ENCODE data around the gene FAM78B.

Gene FAM78B

GRCh38 chr1:166127003-166127402, 39.8 kb downstream of the FAM78B start:
- Histone ChIP-seq H3K9me3 (ENCODE audit: control insufficient read depth in 2 of 2, low read length in 2 of 2) (no peaks in the 10 kb centered on the region), H3K4me3 (ENCODE audit: low read length in 2 of 2) (no peak overlapping the region), H3K27ac (ENCODE audit: low read depth in 2 of 2, low read length in 2 of 2) (no peak overlapping the region), H3K27me3 (ENCODE audit: control insufficient read depth in 2 of 2, insufficient read depth in 2 of 2, low read length in 2 of 2) (no peaks in the 10 kb centered on the region), H3K36me3 (ENCODE audit: control insufficient read depth in 2 of 2, insufficient read depth in 2 of 2, low read length in 2 of 2) (no peaks in the 10 kb centered on the region), H3K9ac (ENCODE audit: low read depth in 1 of 2, low read length in 2 of 2) (no peak overlapping the region), H3K4me1 (ENCODE audit: control insufficient read depth in 2 of 2, insufficient read depth in 2 of 2, low read length in 2 of 2) (no peaks in the 10 kb centered on the region)

- no peak overlapping the region for H3K4me3 ChIP-seq (ENCODE audit: low read length in 2 of 2)
- H3K27ac ChIP-seq (ENCODE audit: low read depth in 2 of 2, low read length in 2 of 2) = no peak overlapping the region
- H3K27me3 ChIP-seq (ENCODE audit: control insufficient read depth in 2 of 2, insufficient read depth in 2 of 2, low read length in 2 of 2) = no peaks in the 10 kb centered on the region
- H3K9ac ChIP-seq (ENCODE audit: low read depth in 1 of 2, low read length in 2 of 2) = no peak overlapping the region
- no peaks in the 10 kb centered on the region for H3K9me3 ChIP-seq (ENCODE audit: control insufficient read depth in 2 of 2, low read length in 2 of 2)
- H3K4me1 ChIP-seq (ENCODE audit: control insufficient read depth in 2 of 2, insufficient read depth in 2 of 2, low read length in 2 of 2) = no peaks in the 10 kb centered on the region
- no peaks in the 10 kb centered on the region for H3K36me3 ChIP-seq (ENCODE audit: control insufficient read depth in 2 of 2, insufficient read depth in 2 of 2, low read length in 2 of 2)
Measured at GRCh38 chr1:166122873-166123466, 43.8 kb downstream of the FAM78B start.

DNA sequence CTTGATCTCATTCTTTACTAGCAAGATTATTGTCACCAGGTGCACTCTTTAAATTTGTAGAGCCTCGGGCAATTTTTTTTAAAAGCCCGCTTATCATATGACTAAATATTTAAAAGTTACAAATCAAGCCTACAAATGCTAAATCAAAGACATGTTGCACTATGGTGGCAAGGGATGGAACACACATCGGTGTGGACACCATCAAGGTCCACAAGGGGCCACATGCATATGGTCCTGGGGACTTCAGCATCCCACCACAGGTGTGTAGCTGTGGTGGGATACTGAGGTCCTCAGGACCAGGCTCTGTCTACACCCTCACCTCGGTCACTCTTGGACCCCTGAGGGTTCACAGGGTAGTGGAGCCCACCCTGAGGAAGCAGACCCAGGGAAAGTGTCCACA, 45.8 kb downstream of the FAM78B start:
- Histone ChIP-seq H3K4me1 (ENCODE audit: control insufficient read depth in 2 of 2, insufficient read depth in 2 of 2, low read length in 2 of 2) (no peaks in the 10 kb centered on the region), H3K9ac (ENCODE audit: low read depth in 1 of 2, low read length in 2 of 2) (no peak overlapping the region), H3K36me3 (ENCODE audit: control insufficient read depth in 2 of 2, insufficient read depth in 2 of 2, low read length in 2 of 2) (no peaks in the 10 kb centered on the region), H3K27me3 (ENCODE audit: control insufficient read depth in 2 of 2, insufficient read depth in 2 of 2, low read length in 2 of 2) (no peaks in the 10 kb centered on the region), H3K27ac (ENCODE audit: low read depth in 2 of 2, low read length in 2 of 2) (no peak overlapping the region), H3K9me3 (ENCODE audit: control insufficient read depth in 2 of 2, low read length in 2 of 2) (no peaks in the 10 kb centered on the region), H3K4me3 (ENCODE audit: low read length in 2 of 2) (no peak overlapping the region)

DNA sequence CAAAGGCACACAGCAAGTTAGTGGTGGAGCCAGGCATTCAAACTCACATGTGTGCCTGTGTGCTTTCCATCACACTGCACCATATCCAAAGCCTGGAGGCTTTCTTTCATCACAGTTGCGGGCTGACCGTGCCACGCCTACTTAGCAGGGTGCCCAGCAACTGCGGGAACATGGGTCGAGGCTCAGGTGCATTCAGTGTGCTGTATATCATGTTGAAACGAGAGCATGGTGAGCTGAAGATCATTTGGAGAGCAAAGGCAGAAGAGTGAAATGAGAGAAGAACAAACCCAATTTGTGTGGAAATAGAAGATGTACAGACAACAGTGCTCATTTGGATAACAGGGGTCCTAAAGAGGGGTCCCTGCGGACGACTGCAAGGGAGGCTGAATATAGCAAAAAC, 46.5 kb downstream of the FAM78B start:
- no peak overlapping the region for H3K27ac ChIP-seq (ENCODE audit: low read depth in 2 of 2, low read length in 2 of 2)

GRCh38 chr1:166119471-166119965, 47.3 kb downstream of the FAM78B start:
- Histone ChIP-seq H3K27ac (ENCODE audit: low read depth in 2 of 2, low read length in 2 of 2) (no peak overlapping the region), H3K27me3 (ENCODE audit: control insufficient read depth in 2 of 2, insufficient read depth in 2 of 2, low read length in 2 of 2) (no peaks in the 10 kb centered on the region), H3K4me3 (ENCODE audit: low read length in 2 of 2) (no peak overlapping the region), H3K9ac (ENCODE audit: low read depth in 1 of 2, low read length in 2 of 2) (no peak overlapping the region), H3K4me1 (ENCODE audit: control insufficient read depth in 2 of 2, insufficient read depth in 2 of 2, low read length in 2 of 2) (no peaks in the 10 kb centered on the region), H3K36me3 (ENCODE audit: control insufficient read depth in 2 of 2, insufficient read depth in 2 of 2, low read length in 2 of 2) (no peaks in the 10 kb centered on the region), H3K9me3 (ENCODE audit: control insufficient read depth in 2 of 2, low read length in 2 of 2) (no peaks in the 10 kb centered on the region)

More for the DNA sequence above, 46.5 kb downstream of the FAM78B start:
- H3K9ac ChIP-seq (ENCODE audit: low read depth in 1 of 2, low read length in 2 of 2) = no peak overlapping the region
- H3K9me3 ChIP-seq (ENCODE audit: control insufficient read depth in 2 of 2, low read length in 2 of 2) = no peaks in the 10 kb centered on the region
- H3K4me3 ChIP-seq (ENCODE audit: low read length in 2 of 2) = no peak overlapping the region
- H3K27me3 ChIP-seq (ENCODE audit: control insufficient read depth in 2 of 2, insufficient read depth in 2 of 2, low read length in 2 of 2) = no peaks in the 10 kb centered on the region
- H3K4me1 ChIP-seq (ENCODE audit: control insufficient read depth in 2 of 2, insufficient read depth in 2 of 2, low read length in 2 of 2) = no peaks in the 10 kb centered on the region
- H3K36me3 ChIP-seq (ENCODE audit: control insufficient read depth in 2 of 2, insufficient read depth in 2 of 2, low read length in 2 of 2) = no peaks in the 10 kb centered on the region

DNA sequence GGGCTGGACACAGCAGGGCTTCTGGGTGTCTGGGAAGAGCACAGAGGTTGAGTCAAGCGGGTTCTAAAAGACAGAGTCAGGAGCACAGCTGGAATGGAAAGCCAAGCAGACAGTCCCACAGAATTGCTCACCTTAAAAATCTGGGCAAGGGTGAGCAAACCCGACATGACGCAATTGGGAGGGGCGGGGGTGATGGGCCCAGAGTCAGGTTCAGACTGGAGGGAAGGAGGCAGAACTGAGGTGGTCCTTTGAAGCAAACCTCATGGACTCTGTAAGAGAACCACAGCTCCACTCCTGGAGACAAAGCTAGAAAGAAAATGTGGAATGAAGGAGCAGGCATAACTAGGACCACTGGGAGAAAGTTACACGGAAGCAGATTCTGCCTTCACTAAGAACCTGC, 49.0 kb downstream of the FAM78B start:
- Histone ChIP-seq H3K36me3 (ENCODE audit: control insufficient read depth in 2 of 2, insufficient read depth in 2 of 2, low read length in 2 of 2) (no peaks in the 10 kb centered on the region), H3K27me3 (ENCODE audit: control insufficient read depth in 2 of 2, insufficient read depth in 2 of 2, low read length in 2 of 2) (no peaks in the 10 kb centered on the region), H3K9me3 (ENCODE audit: control insufficient read depth in 2 of 2, low read length in 2 of 2) (no peaks in the 10 kb centered on the region), H3K4me3 (ENCODE audit: low read length in 2 of 2) (no peak overlapping the region), H3K9ac (ENCODE audit: low read depth in 1 of 2, low read length in 2 of 2) (no peak overlapping the region), H3K4me1 (ENCODE audit: control insufficient read depth in 2 of 2, insufficient read depth in 2 of 2, low read length in 2 of 2) (no peaks in the 10 kb centered on the region), H3K27ac (ENCODE audit: low read depth in 2 of 2, low read length in 2 of 2) (no peak overlapping the region)

DNA sequence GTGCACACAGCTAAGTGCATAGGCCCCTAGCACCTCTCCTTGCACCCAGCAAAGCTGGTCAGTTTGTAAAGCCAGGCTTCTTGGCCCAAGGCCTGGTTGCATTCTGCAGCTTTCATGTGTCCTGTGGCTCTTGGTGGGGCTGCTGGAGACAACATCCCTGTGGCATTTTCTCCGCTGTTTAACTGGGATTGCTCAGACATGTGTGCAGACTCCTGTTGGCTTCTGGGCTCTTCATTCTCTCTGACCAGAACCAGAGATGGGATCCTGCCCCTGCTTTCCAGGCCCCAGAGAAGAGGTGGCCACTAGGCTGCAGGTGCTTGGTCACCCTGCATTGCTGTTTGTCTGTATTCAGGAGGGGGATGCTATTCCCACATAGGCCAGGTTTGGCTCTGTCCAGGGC, 50.8 kb downstream of the FAM78B start:
- H3K4me3 ChIP-seq (ENCODE audit: low read length in 2 of 2) = no peak overlapping the region
- H3K9me3 ChIP-seq (ENCODE audit: control insufficient read depth in 2 of 2, low read length in 2 of 2) = no peaks in the 10 kb centered on the region
- no peaks in the 10 kb centered on the region for H3K36me3 ChIP-seq (ENCODE audit: control insufficient read depth in 2 of 2, insufficient read depth in 2 of 2, low read length in 2 of 2)
- no peaks in the 10 kb centered on the region for H3K4me1 ChIP-seq (ENCODE audit: control insufficient read depth in 2 of 2, insufficient read depth in 2 of 2, low read length in 2 of 2)
- H3K27me3 ChIP-seq (ENCODE audit: control insufficient read depth in 2 of 2, insufficient read depth in 2 of 2, low read length in 2 of 2) = no peaks in the 10 kb centered on the region
- H3K9ac ChIP-seq (ENCODE audit: low read depth in 1 of 2, low read length in 2 of 2) = no peak overlapping the region
- no peak overlapping the region for H3K27ac ChIP-seq (ENCODE audit: low read depth in 2 of 2, low read length in 2 of 2)

GRCh38 chr1:166114419-166114818, 52.4 kb downstream of the FAM78B start:
- no peaks in the 10 kb centered on the region for H3K9me3 ChIP-seq (ENCODE audit: control insufficient read depth in 2 of 2, low read length in 2 of 2)
- no peaks in the 10 kb centered on the region for H3K4me1 ChIP-seq (ENCODE audit: control insufficient read depth in 2 of 2, insufficient read depth in 2 of 2, low read length in 2 of 2)
- H3K9ac ChIP-seq (ENCODE audit: low read depth in 1 of 2, low read length in 2 of 2) = no peak overlapping the region
- H3K4me3 ChIP-seq (ENCODE audit: low read length in 2 of 2) = no peak overlapping the region
- no peak overlapping the region for H3K27ac ChIP-seq (ENCODE audit: low read depth in 2 of 2, low read length in 2 of 2)
- H3K27me3 ChIP-seq (ENCODE audit: control insufficient read depth in 2 of 2, insufficient read depth in 2 of 2, low read length in 2 of 2) = no peaks in the 10 kb centered on the region
- no peaks in the 10 kb centered on the region for H3K36me3 ChIP-seq (ENCODE audit: control insufficient read depth in 2 of 2, insufficient read depth in 2 of 2, low read length in 2 of 2)

DNA sequence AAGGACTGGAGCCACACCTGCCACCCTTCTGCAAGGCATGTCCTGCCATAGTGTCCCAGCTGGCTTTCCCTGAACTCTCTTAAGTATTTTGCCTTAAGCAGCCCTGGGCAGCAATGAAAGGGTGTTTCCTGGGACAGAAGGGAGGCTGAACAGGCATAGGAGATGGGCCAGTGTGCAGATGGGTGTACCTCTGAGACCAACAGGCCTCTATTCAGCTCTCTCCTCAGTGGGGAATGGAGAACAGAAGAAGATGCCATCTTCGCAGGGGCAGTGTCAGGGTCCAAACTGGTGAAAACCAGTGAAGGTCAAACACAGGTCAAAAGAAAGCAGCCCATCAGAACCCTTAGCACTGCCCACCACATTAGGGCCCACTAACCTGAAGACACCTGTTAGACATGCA, 53.2 kb downstream of the FAM78B start:
- no peaks in the 10 kb centered on the region for H3K4me1 ChIP-seq (ENCODE audit: control insufficient read depth in 2 of 2, insufficient read depth in 2 of 2, low read length in 2 of 2)
- no peaks in the 10 kb centered on the region for H3K27me3 ChIP-seq (ENCODE audit: control insufficient read depth in 2 of 2, insufficient read depth in 2 of 2, low read length in 2 of 2)
- no peak overlapping the region for H3K27ac ChIP-seq (ENCODE audit: low read depth in 2 of 2, low read length in 2 of 2)
- H3K9me3 ChIP-seq (ENCODE audit: control insufficient read depth in 2 of 2, low read length in 2 of 2) = no peaks in the 10 kb centered on the region
- H3K9ac ChIP-seq (ENCODE audit: low read depth in 1 of 2, low read length in 2 of 2) = no peak overlapping the region
- no peaks in the 10 kb centered on the region for H3K36me3 ChIP-seq (ENCODE audit: control insufficient read depth in 2 of 2, insufficient read depth in 2 of 2, low read length in 2 of 2)
- no peak overlapping the region for H3K4me3 ChIP-seq (ENCODE audit: low read length in 2 of 2)

- Histone ChIP-seq H3K9ac (ENCODE audit: low read depth in 1 of 2, low read length in 2 of 2) (no peak overlapping the region), H3K27me3 (ENCODE audit: control insufficient read depth in 2 of 2, insufficient read depth in 2 of 2, low read length in 2 of 2) (no peaks in the 10 kb centered on the region), H3K36me3 (ENCODE audit: control insufficient read depth in 2 of 2, insufficient read depth in 2 of 2, low read length in 2 of 2) (no peaks in the 10 kb centered on the region), H3K9me3 (ENCODE audit: control insufficient read depth in 2 of 2, low read length in 2 of 2) (no peaks in the 10 kb centered on the region), H3K4me1 (ENCODE audit: control insufficient read depth in 2 of 2, insufficient read depth in 2 of 2, low read length in 2 of 2) (no peaks in the 10 kb centered on the region), H3K27ac (ENCODE audit: low read depth in 2 of 2, low read length in 2 of 2) (no peak overlapping the region), H3K4me3 (ENCODE audit: low read length in 2 of 2) (no peak overlapping the region)
Measured at GRCh38 chr1:166113031-166113430, 53.8 kb downstream of the FAM78B start.

GRCh38 chr1:166112425-166112824, 54.4 kb downstream of the FAM78B start:
- Histone ChIP-seq H3K27me3 (ENCODE audit: control insufficient read depth in 2 of 2, insufficient read depth in 2 of 2, low read length in 2 of 2) (no peaks in the 10 kb centered on the region), H3K4me1 (ENCODE audit: control insufficient read depth in 2 of 2, insufficient read depth in 2 of 2, low read length in 2 of 2) (no peaks in the 10 kb centered on the region), H3K9me3 (ENCODE audit: control insufficient read depth in 2 of 2, low read length in 2 of 2) (no peaks in the 10 kb centered on the region), H3K27ac (ENCODE audit: low read depth in 2 of 2, low read length in 2 of 2) (no peak overlapping the region), H3K4me3 (ENCODE audit: low read length in 2 of 2) (no peak overlapping the region), H3K36me3 (ENCODE audit: control insufficient read depth in 2 of 2, insufficient read depth in 2 of 2, low read length in 2 of 2) (no peaks in the 10 kb centered on the region), H3K9ac (ENCODE audit: low read depth in 1 of 2, low read length in 2 of 2) (no peak overlapping the region)

Measured in mucosa of rectum (tissue), 2 donors.